ENCODE data around the gene ARL5A. TPM values are rescaled to one million over a fixed set of nuclear protein-coding genes. Genes with fewer than 3 reads are reported as not detected.
A peak's percentile ranks its signal among the peaks of the same experiment; 100 is the strongest.

ARL5A gene
- total and polyA plus RNA-seq, 9 of the 15 experiments (the other 6 are each of a cell fraction or from before 2014, with no cell fraction given) = 16.3 to 117 (median 88.4) TPM

- Histone ChIP-seq H4K20me1 (replicated peaks; ENCODE audit: control insufficient read depth, insufficient read depth, low read length) (no peaks in the 10 kb centered on the region), H3K9me1 (ENCODE audit: control insufficient read depth, insufficient read depth, low read length) (no peaks in the 10 kb centered on the region), H3K27ac (ENCODE audit: extremely low read depth, low read depth, low read length) (no peak overlapping the region), H2AFZ (ENCODE audit: low read depth, low read length) (no peak overlapping the region), H3K36me3 (ENCODE audit: control insufficient read depth, insufficient read depth, low read length) (peaks cover 69% of the 10 kb centered on the region), H3K4me2 (ENCODE audit: insufficient read depth, low read length) (no peak overlapping the region), H3K9me3 (replicated peaks; ENCODE audit: control insufficient read depth, insufficient read depth, low read depth, low read length) (no peaks in the 10 kb centered on the region), H3K79me2 (ENCODE audit: control insufficient read depth, insufficient read depth, low read length) (peaks cover 3% of the 10 kb centered on the region; the same call in 1 of the 3 replicates), H3K27me3 (ENCODE audit: control insufficient read depth in 2 of 2, insufficient read depth in 2 of 2, low read length in 2 of 2) (no peaks in the 10 kb centered on the region), H3K9ac (ENCODE audit: insufficient read depth in 1 of 2, low read depth in 2 of 2, low read length in 2 of 2) (no peak overlapping the region), H3K4me3 (no peak overlapping the region), H3K4me1 (replicated peaks in 1 of 2; ENCODE audit: control insufficient read depth in 2 of 2, insufficient read depth in 2 of 2, low read length in 2 of 2) (peaks cover 4 to 21% of the 10 kb centered on the region in 2 experiments; a peak in 3 of 5 replicates)
- TF ChIP-seq CEBPG (CRISPR knock-in tag; IDR thresholded peaks at IDR 0.05) = no peak
- TF ChIP-seq CEBPG (tag; conservative IDR thresholded peaks at IDR 0.05 in 1 of 2, IDR thresholded peaks at IDR 0.05 in 1 of 2) = peak; percentile 55 to 60
- TF ChIP-seq CEBPB (tag; IDR thresholded peaks at IDR 0.05) = 0 out of 2 replicates have a peak, but pooled peaks have one; percentile 8
- TF ChIP-seq XRCC3 (IDR thresholded peaks at IDR 0.05) = no peak
- intact Hi-C loops (cut with micrococcal nuclease) = no loop called here
- no peak for FAIRE-seq
- ChIA-PET CTCF (ENCODE audit: low intra/inter-chr PET ratio) (no interaction called here), POLR2A (interaction anchor here (0.8 to 1.0 kb wide), 2 partner anchors 13 to 16 kb away, joined by 3 read pairs; no protein-coding TSS in a partner anchor)
- ATAC-seq = no peak
- no TSS peak for BruUV-seq (replicated peaks)
- DNase-seq (ENCODE audit: extremely low read depth in 1 of 4, low spot score in 3 of 4) = no peak
- in situ Hi-C loops (cut with MboI) = no loop called here
Observed at GRCh38 chr2:151803811-151804210, 24.4 kb downstream of the ARL5A start.

DNA sequence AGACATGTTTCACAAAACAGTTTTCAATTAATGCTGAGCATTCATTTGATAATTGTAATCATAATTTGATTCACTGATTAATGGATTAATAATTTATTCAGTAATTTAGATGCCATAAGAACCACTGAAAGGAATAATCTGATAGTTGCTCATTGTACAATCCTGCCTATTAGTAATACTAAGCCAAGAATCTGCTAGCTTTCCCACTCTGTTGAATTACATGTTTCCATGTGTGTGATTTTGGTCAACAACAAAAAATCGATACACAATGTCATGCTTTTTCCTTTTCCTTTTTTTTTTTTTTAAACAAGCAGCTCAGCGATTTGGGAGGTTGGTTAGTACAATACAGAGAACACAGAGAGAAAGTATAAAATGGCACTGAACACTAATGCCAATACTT is 25.9 kb downstream of the ARL5A start:
- TF ChIP-seq ARID4B (CRISPR knock-in tag; IDR thresholded peaks at IDR 0.05) (no peak), ELK3 (CRISPR knock-in tag; IDR thresholded peaks at IDR 0.05) (no peak), ARID1B (IDR thresholded peaks at IDR 0.05) (no peak), ZNF121 (CRISPR knock-in tag; conservative IDR thresholded peaks at IDR 0.05) (no peak), MEF2D (tag; conservative IDR thresholded peaks at IDR 0.05; ENCODE audit: low read depth) (no peak), BCOR (IDR thresholded peaks at IDR 0.05) (no peak), ZNF316 (IDR thresholded peaks at IDR 0.05) (peak; percentile 33; the same call in 1 of the 2 replicates), ZNF444 (CRISPR knock-in tag; IDR thresholded peaks at IDR 0.05) (no peak), ZNF3 (CRISPR knock-in tag; IDR thresholded peaks at IDR 0.05) (no peak)
- Histone ChIP-seq H3K4me2 (ENCODE audit: insufficient read depth, low read length) (no peak overlapping the region), H3K4me1 (replicated peaks in 1 of 2; ENCODE audit: control insufficient read depth in 2 of 2, insufficient read depth in 2 of 2, low read length in 2 of 2) (peaks cover 4 to 21% of the 10 kb centered on the region in 2 experiments; a peak in 3 of 5 replicates), H3K4me3 (no peak overlapping the region), H3K9me1 (ENCODE audit: control insufficient read depth, insufficient read depth, low read length) (no peaks in the 10 kb centered on the region), H2AFZ (ENCODE audit: low read depth, low read length) (no peak overlapping the region), H3K9ac (ENCODE audit: insufficient read depth in 1 of 2, low read depth in 2 of 2, low read length in 2 of 2) (no peak overlapping the region), H3K36me3 (ENCODE audit: control insufficient read depth, insufficient read depth, low read length) (peaks cover 58% of the 10 kb centered on the region), H4K20me1 (replicated peaks; ENCODE audit: control insufficient read depth, insufficient read depth, low read length) (no peaks in the 10 kb centered on the region), H3K9me3 (replicated peaks; ENCODE audit: control insufficient read depth, insufficient read depth, low read depth, low read length) (no peaks in the 10 kb centered on the region), H3K79me2 (ENCODE audit: control insufficient read depth, insufficient read depth, low read length) (no peaks in the 10 kb centered on the region), H3K27me3 (ENCODE audit: control insufficient read depth in 2 of 2, insufficient read depth in 2 of 2, low read length in 2 of 2) (no peaks in the 10 kb centered on the region), H3K27ac (ENCODE audit: extremely low read depth, low read depth, low read length) (no peak overlapping the region)
- in situ Hi-C loops (cut with MboI) = no loop called here
- ChIA-PET CTCF (ENCODE audit: low intra/inter-chr PET ratio) (no interaction called here), POLR2A (no interaction called here)
- BruUV-seq (replicated peaks) = no TSS peak
- intact Hi-C loops (cut with micrococcal nuclease) = no loop called here
- WGBS (ENCODE audit: insufficient coverage, low coverage, missing lambda C conversion rate) = 100% methylated on average over 2 of the region's 2 CpGs
- DNase-seq (ENCODE audit: extremely low read depth in 1 of 4, low spot score in 3 of 4) = no peak
- no peak for ATAC-seq
- FAIRE-seq = no peak

Data from K562 (cell line).